OCI-LY7 (cell line): ENCODE measurements around the gene ABHD12. TPM values are rescaled to one million over a fixed set of nuclear protein-coding genes. Genes with fewer than 3 reads are reported as not detected.

Source experiments
- BruUV-seq: library from RNA; stranded (reverse); fragments of 400-500 nt; replicated peaks from 2 replicates; lab custom pipeline; 2021; lab: Mats Ljungman, UMichigan
- CTCF ChIA-PET: fragments of 300-600 bp; sonication (Branson Sonifier 250); formaldehyde crosslinking; loops from one replicate; lab custom pipeline; 2022; ENCODE audit warnings: antibody characterized with exemption; ENCODE audit not compliant: unreplicated experiment; lab: Charles Lee
- POLR2A ChIA-PET: fragments of 300-600 bp; sonication (Branson Sonifier 250); formaldehyde crosslinking; loops from one replicate; lab custom pipeline; 2022; ENCODE audit warnings: antibody characterized with exemption; lab: Charles Lee
- DNase-seq: peaks from one replicate; pipeline ENCODE4 v3.0.0-alpha.2; 2015; ENCODE audit warnings: low spot score
- H2AFZ ChIP-seq: fragments of 200-600 bp; sonication (generic), shearing (Covaris generic); 2 replicates; pipeline ENCODE4 v1.6.1; 2014; ENCODE audit warnings: mild to moderate bottlenecking, antibody characterized with exemption, low read length, moderate library complexity
- H3K27ac ChIP-seq: fragments of 200-600 bp; sonication (generic); 2 replicates; pipeline ENCODE4 v1.5.1; 2014; ENCODE audit warnings: mixed run types, low read depth, mild to moderate bottlenecking, moderate library complexity, low read length, inconsistent platforms; ENCODE audit not compliant: poor library complexity, severe bottlenecking
- H3K36me3 ChIP-seq: fragments of 200-600 bp; sonication (generic); 2 replicates; pipeline ENCODE4 v1.6.1; 2014; ENCODE audit warnings: mild to moderate bottlenecking, antibody characterized with exemption, low read length, moderate library complexity, mixed read lengths; ENCODE audit not compliant: insufficient read depth
- H3K4me1 ChIP-seq: fragments of 200-600 bp; sonication (generic); 2 replicates; pipeline ENCODE4 v1.5.1; 2014; ENCODE audit warnings: mild to moderate bottlenecking, low read length; ENCODE audit not compliant: insufficient read depth, poor library complexity, severe bottlenecking
- H3K4me2 ChIP-seq: fragments of 200-600 bp; sonication (generic); 2 replicates; pipeline ENCODE4 v1.6.1; 2014; ENCODE audit warnings: mild to moderate bottlenecking, low read length
- H3K4me3 ChIP-seq: fragments of 200-600 bp; sonication (generic); 2 replicates; pipeline ENCODE4 v1.5.1; 2014; ENCODE audit warnings: mild to moderate bottlenecking, low read depth, low read length; ENCODE audit not compliant: poor library complexity, severe bottlenecking
- H3K79me2 ChIP-seq: fragments of 200-600 bp; sonication (generic); 2 replicates; pipeline ENCODE4 v1.6.1; 2016; ENCODE audit warnings: low read depth, mild to moderate bottlenecking, low read length, moderate library complexity, mixed read lengths; ENCODE audit not compliant: insufficient read depth
- H3K9me2 ChIP-seq: fragments of 200-600 bp; sonication (generic); 2 replicates; pipeline ENCODE4 v1.6.1; 2016; ENCODE audit warnings: mild to moderate bottlenecking, low read length, mixed read lengths; ENCODE audit not compliant: insufficient read depth
- H3K9me3 ChIP-seq: fragments of 200-600 bp; sonication (generic); 2 replicates; pipeline ENCODE4 v1.6.1; 2014; ENCODE audit warnings: mild to moderate bottlenecking, mixed run types, low read length, mixed read lengths
- H4K20me1 ChIP-seq: fragments of 200-600 bp; sonication (generic); 2 replicates; pipeline ENCODE4 v1.6.1; 2014; ENCODE audit warnings: mild to moderate bottlenecking, antibody characterized with exemption, low read length, moderate library complexity, mixed read lengths; ENCODE audit not compliant: insufficient read depth
- EZH2phosphoT487 ChIP-seq: fragments of 200-600 bp; sonication (generic); IDR thresholded peaks from 2 replicates; pipeline ENCODE4 v1.6.1; 2018; ENCODE audit warnings: low read depth, borderline replicate concordance, mild to moderate bottlenecking, mixed run types, antibody characterized with exemption, low read length, moderate library complexity, mixed read lengths
- intact Hi-C: fragments of 100-400 bp; cut with micrococcal nuclease; formaldehyde crosslinking; loops from one replicate; pipeline ENCODE4 v1.10.0; 2022; ENCODE audit not compliant: unreplicated experiment
- total RNA-seq, 2 experiments: library from RNA; depleted of rRNA in 1 of 2; stranded (reverse); fragments of >200 nt in 1 of 2; shearing (Covaris generic) in 1 of 2; gene quantifications; 2 replicates each; pipeline ENCODE4 v1.2.3, GENCODE V29; 2014 to 2022
- TF ChIP-seq, protein P1 (sequence below): fragments of 200-600 bp; sonication (generic); conservative IDR thresholded peaks from 2 replicates; pipeline ENCODE4 v1.5.1; 2014; ENCODE audit warnings: mild to moderate bottlenecking, antibody characterized with exemption, low read length, moderate library complexity, mixed read lengths

ABHD12 gene
- total RNA-seq, 2 experiments from 2014 or later, result 10.6 to 12.9 TPM

DNA sequence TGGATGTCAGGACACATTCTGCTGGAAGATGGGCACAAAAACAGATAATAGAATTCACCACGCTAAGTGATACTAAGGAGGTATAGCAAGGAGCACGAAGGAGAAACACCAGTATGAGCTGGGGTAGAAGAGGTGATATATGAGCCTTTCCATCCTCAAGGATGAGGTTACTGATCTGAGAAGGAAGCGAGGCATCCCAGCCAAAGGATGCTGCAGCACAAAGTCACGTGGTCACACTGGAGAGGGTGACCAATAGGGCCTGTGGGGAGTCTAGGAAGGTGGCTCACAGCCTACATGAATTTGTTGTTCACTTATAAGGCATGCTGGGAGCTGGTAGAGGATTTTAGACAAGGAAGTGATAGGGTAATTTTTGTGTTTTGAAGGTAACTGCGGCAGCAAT is 18.3 kb upstream of the ABHD12 start:
- CTCF ChIA-PET, result interaction anchor here (0.5 kb wide), 1 partner anchor 1741 kb away, joined by 3 read pairs; no protein-coding TSS in a partner anchor
- H3K27ac ChIP-seq, result no peak overlapping the region
- H2AFZ ChIP-seq, result no peak overlapping the region
- peaks cover 16% of the 10 kb centered on the region for H3K4me1 ChIP-seq
- H3K9me3 ChIP-seq, result no peaks in the 10 kb centered on the region
- no TSS peak for BruUV-seq
- DNase-seq, result no peak
- peaks cover 21% of the 10 kb centered on the region for H3K79me2 ChIP-seq
- no peaks in the 10 kb centered on the region for H3K9me2 ChIP-seq
- peak overlapping the region; percentile 96 for H3K4me2 ChIP-seq
- peaks cover 23% of the 10 kb centered on the region for H3K36me3 ChIP-seq
- no peaks in the 10 kb centered on the region for H4K20me1 ChIP-seq
- POLR2A ChIA-PET, result no interaction called here
- intact Hi-C loops, result loop anchor here (5.0 kb wide), 2 partner anchors 127 to 162 kb away; partner anchors contain the start of gene PYGB
- TF ChIP-seq, protein P1, sequence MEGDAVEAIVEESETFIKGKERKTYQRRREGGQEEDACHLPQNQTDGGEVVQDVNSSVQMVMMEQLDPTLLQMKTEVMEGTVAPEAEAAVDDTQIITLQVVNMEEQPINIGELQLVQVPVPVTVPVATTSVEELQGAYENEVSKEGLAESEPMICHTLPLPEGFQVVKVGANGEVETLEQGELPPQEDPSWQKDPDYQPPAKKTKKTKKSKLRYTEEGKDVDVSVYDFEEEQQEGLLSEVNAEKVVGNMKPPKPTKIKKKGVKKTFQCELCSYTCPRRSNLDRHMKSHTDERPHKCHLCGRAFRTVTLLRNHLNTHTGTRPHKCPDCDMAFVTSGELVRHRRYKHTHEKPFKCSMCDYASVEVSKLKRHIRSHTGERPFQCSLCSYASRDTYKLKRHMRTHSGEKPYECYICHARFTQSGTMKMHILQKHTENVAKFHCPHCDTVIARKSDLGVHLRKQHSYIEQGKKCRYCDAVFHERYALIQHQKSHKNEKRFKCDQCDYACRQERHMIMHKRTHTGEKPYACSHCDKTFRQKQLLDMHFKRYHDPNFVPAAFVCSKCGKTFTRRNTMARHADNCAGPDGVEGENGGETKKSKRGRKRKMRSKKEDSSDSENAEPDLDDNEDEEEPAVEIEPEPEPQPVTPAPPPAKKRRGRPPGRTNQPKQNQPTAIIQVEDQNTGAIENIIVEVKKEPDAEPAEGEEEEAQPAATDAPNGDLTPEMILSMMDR, result no peak
- no peak for TF ChIP-seq EZH2phosphoT487
- H3K4me3 ChIP-seq, result peak overlapping the region; percentile 83

DNA sequence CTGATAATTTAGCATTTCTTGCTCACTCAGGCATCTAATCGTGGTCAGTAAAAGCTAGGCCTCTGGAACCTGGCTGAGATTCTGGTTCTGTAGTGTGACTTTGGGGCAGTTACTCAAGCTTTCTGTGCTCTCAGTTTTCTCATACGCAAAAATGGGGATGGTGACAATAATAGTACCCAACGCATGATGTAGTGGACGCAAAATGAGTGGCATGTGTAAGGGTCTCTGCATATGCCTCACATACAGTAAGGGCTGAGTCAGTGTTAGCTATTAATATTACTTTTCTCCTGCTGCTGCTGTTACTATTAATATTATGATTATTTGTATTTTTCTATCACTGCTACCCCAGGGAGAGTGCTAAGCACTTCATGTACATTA is 17.5 kb upstream of the ABHD12 start:
- Histone ChIP-seq H3K4me1 (peaks cover 16% of the 10 kb centered on the region), H3K27ac (peak overlapping the region; percentile 58), H4K20me1 (no peaks in the 10 kb centered on the region), H3K9me3 (no peaks in the 10 kb centered on the region), H3K36me3 (peaks cover 17% of the 10 kb centered on the region), H2AFZ (peak overlapping the region; percentile 99), H3K4me2 (peak overlapping the region; percentile 96), H3K4me3 (peak overlapping the region; percentile 83), H3K79me2 (peaks cover 21% of the 10 kb centered on the region), H3K9me2 (no peaks in the 10 kb centered on the region)
- POLR2A ChIA-PET, result interaction anchor here (0.6 to 1.6 kb wide), 5 partner anchors 11 to 330 kb away, joined by 4 to 7 read pairs (median 6); no protein-coding TSS in a partner anchor
- CTCF ChIA-PET, result no interaction called here
- BruUV-seq, result no TSS peak
- intact Hi-C loops, result loop anchor here (5.0 kb wide), 2 partner anchors 126 to 161 kb away; partner anchors contain the start of gene PYGB
- no peak for DNase-seq
- TF ChIP-seq, protein P1, result no peak
